ENCODE results near the gene SUSD1.

DNA sequence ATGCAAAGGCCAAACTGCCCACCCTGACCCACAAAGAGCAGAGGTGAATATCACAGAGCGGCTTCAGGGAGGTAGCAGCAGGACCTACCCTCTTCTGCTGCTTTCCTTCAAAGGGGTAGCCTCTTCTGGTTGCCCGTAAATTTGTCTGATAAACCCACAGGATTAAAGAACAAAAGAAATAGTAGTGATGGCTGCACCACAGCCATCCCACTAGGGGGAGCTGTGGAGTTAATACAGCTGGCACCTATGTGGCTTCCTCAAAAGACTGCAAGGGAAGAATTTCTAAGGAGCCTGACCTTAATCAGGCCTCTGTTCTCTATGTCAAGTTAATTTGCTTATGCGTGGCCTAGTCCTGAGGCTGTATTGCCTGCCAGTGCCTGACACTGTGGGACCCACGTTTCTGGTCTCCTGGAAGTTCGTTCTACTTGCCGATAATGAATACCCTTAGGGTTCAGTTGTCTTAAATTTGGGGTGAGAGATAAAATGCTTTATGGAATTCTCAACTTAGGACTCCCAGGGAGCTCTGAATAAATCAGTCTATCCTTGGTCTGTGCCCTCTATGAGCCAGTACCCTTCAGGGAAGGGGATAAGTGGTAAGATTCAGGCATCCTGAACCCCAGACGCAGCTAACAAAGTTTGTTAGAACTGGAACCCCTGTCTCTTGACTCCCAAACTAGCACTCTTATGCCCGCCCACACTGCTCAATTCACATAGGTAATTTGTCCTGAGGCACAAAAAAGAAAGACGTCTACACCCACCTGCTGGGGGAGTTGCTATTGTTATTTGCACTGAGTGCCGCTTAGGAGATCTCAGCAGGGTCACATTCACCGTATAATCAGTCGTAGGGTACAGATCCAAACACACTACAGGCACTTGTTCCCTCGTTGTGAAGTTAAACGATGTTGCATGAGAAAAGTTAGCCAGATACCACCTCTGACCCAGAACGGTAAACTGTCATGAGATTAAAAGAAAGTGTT, 77.1 kb downstream of the SUSD1 start:
- no peak for TF ChIP-seq POLR2AphosphoS5 (IDR thresholded peaks at IDR 0.05; ENCODE audit: low read depth, low read length)
- TF ChIP-seq TAF1 (IDR thresholded peaks at IDR 0.05; ENCODE audit: low read depth, low read length) = no peak
- TF ChIP-seq POLR2A (IDR thresholded peaks at IDR 0.05; ENCODE audit: low read depth, low read length) = no peak
- peak; percentile 53 for TF ChIP-seq SPI1 (IDR thresholded peaks at IDR 0.05; ENCODE audit: low read depth, low read length)
- no peak for TF ChIP-seq POU2F2 (IDR thresholded peaks at IDR 0.05; ENCODE audit: low read depth, low read length)
- no peak for TF ChIP-seq PAX5 (IDR thresholded peaks at IDR 0.05; ENCODE audit: insufficient read depth, low read length, severe bottlenecking)
